BJ (cell line): ENCODE results near the gene JCHAIN. TPM values are rescaled to one million over a fixed set of nuclear protein-coding genes. Genes with fewer than 3 reads are reported as not detected.
"Not testable (repeated sequence)": the region's sequence is repeated elsewhere in the genome, so short reads cannot be mapped to it uniquely, and the experiment has no call there.

Experiments used
- CTCF ChIA-PET: fragments of 350-600 bp; formaldehyde crosslinking; extraction: SDS; loops from one replicate; lab custom pipeline; 2021; ENCODE audit warnings: antibody characterized with exemption, inconsistent platforms; lab: Yijun Ruan, JAX
- POLR2A ChIA-PET: fragments of 300-600 bp; sonication (Branson Sonifier 250); formaldehyde crosslinking; extraction: SDS; loops from one replicate; lab custom pipeline; 2021; ENCODE audit warnings: antibody characterized with exemption; lab: Charles Lee
- DNase-seq: peaks from one replicate; pipeline ENCODE4 v3.0.0-alpha.2; 2011; ENCODE audit warnings: low read depth
- H3K27me3 ChIP-seq: 2 replicates; pipeline ENCODE4 v1.6.0; 2011; ENCODE audit warnings: low read length; ENCODE audit not compliant: control insufficient read depth, insufficient read depth
- H3K36me3 ChIP-seq: 2 replicates; pipeline ENCODE4 v1.5.1; 2011; ENCODE audit warnings: low read length; ENCODE audit not compliant: control insufficient read depth, insufficient read depth
- H3K4me3 ChIP-seq: 2 replicates; pipeline ENCODE4 v1.5.1; 2011; ENCODE audit warnings: low read depth, mild to moderate bottlenecking, control low read depth, low read length
- polyA plus RNA-seq: library from polyadenylated mRNA; depleted of rRNA; stranded (reverse); fragments of >200 nt; gene quantifications from 2 replicates; pipeline ENCODE4 v1.2.3, GENCODE V29; 2011
- TF ChIP-seq, protein P1 (sequence below): IDR thresholded peaks from 2 replicates; pipeline ENCODE4 v1.5.1; 2011; ENCODE audit warnings: low read depth, mild to moderate bottlenecking, control low read depth, inconsistent platforms, low read length, moderate library complexity; ENCODE audit not compliant: insufficient read depth

Gene JCHAIN
- polyA plus RNA-seq, 1 experiment, result 8.5 TPM

DNA sequence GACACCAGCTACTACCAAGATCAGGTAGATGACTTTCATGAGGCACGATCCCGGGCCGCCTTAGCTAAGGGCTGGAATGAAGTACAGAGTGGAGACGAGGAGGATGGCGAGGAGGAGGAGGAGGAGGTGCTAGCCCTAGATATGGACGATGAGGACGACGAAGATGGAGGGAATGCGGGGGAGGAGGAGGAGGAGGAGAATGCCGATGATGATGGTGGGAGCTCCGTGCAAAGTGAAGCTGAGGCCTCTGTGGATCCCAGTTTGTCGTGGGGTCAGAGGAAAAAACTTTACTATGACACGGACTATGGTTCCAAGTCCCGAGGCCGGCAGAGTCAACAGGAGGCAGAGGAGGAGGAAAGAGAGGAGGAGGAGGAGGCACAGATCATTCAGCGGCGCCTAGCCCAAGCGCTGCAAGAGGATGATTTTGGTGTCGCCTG, 22.5 kb upstream of the JCHAIN start:
- Histone ChIP-seq H3K4me3 (peak overlapping the region; percentile 86), H3K27me3 (no peaks in the 10 kb centered on the region), H3K36me3 (no peaks in the 10 kb centered on the region)
- no peak for DNase-seq
- POLR2A ChIA-PET, result interaction anchor here (0.6 kb wide), 1 partner anchor 40 kb away, joined by 15 read pairs; no protein-coding TSS in a partner anchor
- CTCF ChIA-PET, result interaction anchor here (0.6 to 2.9 kb wide), 12 partner anchors 8 to 149 kb away, joined by 3 to 13 read pairs (median 3); partner anchors contain the start of gene JCHAIN
- TF ChIP-seq, protein P1, sequence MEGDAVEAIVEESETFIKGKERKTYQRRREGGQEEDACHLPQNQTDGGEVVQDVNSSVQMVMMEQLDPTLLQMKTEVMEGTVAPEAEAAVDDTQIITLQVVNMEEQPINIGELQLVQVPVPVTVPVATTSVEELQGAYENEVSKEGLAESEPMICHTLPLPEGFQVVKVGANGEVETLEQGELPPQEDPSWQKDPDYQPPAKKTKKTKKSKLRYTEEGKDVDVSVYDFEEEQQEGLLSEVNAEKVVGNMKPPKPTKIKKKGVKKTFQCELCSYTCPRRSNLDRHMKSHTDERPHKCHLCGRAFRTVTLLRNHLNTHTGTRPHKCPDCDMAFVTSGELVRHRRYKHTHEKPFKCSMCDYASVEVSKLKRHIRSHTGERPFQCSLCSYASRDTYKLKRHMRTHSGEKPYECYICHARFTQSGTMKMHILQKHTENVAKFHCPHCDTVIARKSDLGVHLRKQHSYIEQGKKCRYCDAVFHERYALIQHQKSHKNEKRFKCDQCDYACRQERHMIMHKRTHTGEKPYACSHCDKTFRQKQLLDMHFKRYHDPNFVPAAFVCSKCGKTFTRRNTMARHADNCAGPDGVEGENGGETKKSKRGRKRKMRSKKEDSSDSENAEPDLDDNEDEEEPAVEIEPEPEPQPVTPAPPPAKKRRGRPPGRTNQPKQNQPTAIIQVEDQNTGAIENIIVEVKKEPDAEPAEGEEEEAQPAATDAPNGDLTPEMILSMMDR, result no peak

DNA sequence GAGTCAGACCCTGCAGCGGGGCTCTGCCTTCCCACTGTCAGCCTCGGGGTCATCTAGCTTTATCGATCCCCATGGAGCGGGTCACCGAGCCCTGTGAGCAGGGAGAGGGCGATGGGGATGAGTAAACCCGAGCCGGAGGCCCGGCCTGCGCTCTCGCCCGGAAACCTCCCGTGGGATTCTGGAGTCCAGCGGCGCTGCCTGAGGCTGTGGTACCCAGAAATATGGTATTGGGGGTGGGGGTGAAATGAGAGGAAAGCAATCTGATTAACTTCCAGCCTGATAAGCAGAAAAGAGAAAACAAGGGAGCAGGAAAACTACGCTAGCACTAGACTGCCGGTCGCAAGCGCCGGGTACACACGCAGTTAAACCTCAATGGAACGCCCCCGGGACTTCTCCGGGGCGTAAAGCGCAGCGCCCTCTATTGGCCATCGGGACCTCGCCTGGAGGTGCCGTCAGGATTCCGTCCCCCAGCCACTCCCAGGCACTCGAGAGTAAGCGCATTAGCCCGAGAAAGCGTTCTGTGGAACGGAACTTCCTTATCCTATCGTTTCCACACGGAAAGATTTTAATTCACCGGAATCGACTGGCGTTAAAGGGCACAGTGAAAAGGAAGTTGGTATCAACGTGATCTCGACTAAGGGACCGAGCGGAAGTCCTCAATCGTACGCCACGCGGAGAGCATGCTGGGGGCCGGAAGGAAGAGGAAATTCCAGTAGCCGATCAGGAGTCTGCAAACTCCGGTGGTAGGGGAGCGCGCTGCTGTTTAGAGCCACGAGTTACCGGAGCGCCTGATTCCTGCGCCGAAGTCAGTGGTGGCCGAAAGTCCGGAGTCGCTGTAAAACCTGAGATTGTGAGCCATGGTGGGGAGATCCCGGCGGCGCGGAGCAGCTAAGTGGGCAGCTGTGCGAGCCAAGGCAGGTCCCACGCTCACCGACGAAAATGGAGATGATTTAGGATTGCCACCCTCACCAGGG, 21.8 kb upstream of the JCHAIN start, which contains the start of gene UTP3:
TSS of gene UTP3 (plus strand) at position 712 of the 974 bp plus-strand sequence. CDS start at position 858, 146 bp downstream.
- POLR2A ChIA-PET, result interaction anchor here (0.6 kb wide), 1 partner anchor 39 kb away, joined by 15 read pairs; no protein-coding TSS in a partner anchor
- CTCF ChIA-PET, result interaction anchor here (0.6 to 2.9 kb wide), 19 partner anchors 9 to 321 kb away, joined by 3 to 13 read pairs (median 4); partner anchors contain the start of gene JCHAIN
- H3K4me3 ChIP-seq, result peak within 1 kb of the TSS; percentile 86
- peak; percentile 98 for DNase-seq
- H3K27me3 ChIP-seq, result no peaks in the 10 kb centered on the region
- H3K36me3 ChIP-seq, result no peaks in the 10 kb centered on the region
- TF ChIP-seq, protein P1, result peak; percentile 98

DNA sequence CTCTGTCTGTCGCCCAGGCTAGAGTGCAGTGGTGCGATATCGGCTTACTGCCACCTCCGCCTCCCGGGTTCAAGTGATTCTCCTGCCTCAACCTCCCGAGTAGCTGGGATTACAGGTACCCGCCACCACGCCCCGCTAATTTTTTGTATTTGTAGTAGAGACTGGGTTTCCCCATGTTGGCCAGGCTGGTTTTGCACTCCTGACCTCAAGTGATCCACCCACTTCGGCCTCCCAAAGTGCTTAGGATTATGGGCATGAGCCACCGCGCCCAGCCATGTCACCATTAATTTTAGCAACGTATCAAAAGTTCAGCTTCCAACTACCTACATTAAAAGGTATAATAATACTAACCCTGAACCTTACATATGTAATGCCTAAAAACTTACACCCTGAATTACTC, 21.1 kb upstream of the JCHAIN start:
- Histone ChIP-seq H3K4me3 (peak overlapping the region; percentile 86), H3K27me3 (no peaks in the 10 kb centered on the region), H3K36me3 (no peaks in the 10 kb centered on the region)
- POLR2A ChIA-PET, result no interaction called here
- TF ChIP-seq, protein P1, result no peak
- CTCF ChIA-PET, result interaction anchor here (0.6 to 1.6 kb wide), 10 partner anchors 10 to 322 kb away, joined by 3 to 9 read pairs (median 4); no protein-coding TSS in a partner anchor
- no peak for DNase-seq

DNA sequence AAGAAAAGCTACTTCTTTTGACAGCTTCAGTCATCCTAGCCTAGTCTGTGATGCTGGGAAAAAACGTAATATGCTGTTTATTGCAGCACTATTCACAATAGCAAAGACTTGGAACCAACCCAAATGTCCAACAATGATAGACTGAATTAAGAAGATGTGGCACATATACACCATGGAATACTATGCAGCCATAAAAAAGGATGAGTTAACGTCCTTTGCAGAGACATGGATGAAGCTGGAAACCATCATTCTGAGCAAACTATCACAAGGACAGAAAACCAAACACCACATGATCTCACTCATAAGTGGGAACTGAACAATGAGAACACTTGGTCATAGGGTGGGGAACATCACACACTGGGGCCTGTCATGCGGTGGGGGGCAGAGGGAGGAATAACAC, 15.8 kb upstream of the JCHAIN start:
- H3K27me3 ChIP-seq, DNase-seq, CTCF ChIA-PET, H3K4me3 ChIP-seq, POLR2A ChIA-PET, H3K36me3 ChIP-seq: not testable (repeated sequence)

DNA sequence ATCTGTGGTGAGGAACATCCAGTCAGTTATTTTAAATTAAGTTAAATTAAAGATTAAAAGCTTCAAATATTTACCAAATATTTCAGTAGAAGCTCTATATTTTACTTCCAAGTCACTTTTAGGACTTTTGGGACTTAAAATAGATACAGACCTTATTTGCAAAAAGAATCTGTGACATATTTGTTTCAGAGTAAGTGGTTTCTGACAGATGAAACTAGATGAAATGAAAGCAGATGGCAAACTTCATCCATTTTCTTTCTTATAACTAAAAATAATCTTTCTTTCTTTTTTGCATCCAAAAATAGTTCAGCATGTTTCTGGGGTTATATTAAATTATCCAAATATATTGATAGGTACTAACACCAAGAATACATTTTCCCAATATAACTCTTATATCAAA, 15.4 kb upstream of the JCHAIN start:
- H3K4me3 ChIP-seq, result no peak overlapping the region
- TF ChIP-seq, protein P1, result no peak
- ChIA-PET CTCF (no interaction called here), POLR2A (no interaction called here)
- no peaks in the 10 kb centered on the region for H3K36me3 ChIP-seq
- no peaks in the 10 kb centered on the region for H3K27me3 ChIP-seq
- no peak for DNase-seq
